ENCODE data around the gene CLSTN2.

DNA sequence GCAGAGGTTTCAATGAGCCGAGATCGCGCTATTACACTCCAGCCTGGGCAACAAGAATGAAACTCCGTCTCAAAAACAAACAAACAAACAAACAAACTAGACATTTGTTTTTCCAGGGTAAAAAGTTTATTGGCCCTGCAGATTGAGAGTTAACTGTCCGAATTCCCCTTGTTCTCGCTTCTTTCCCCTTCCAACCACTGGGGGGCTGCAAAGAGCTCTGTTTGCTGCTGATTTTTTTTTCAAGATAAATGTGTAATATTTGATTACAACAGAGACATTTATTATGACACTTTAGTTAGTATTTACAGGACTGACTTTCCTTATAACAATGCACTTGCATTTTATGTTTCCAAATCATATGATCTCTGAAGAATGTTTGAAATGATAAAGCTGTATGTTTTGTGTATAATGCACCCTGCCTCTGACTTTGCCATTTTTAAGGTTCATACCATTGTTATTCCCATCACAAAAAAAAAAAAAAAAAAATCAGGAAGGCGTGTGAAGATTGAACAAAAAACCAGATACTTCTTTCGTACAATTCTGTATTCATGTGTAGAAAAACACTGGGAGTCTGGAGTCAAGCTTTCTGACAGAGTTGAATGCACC is 2.8 kb downstream of the CLSTN2 start:
- TF ChIP-seq, protein P1, sequence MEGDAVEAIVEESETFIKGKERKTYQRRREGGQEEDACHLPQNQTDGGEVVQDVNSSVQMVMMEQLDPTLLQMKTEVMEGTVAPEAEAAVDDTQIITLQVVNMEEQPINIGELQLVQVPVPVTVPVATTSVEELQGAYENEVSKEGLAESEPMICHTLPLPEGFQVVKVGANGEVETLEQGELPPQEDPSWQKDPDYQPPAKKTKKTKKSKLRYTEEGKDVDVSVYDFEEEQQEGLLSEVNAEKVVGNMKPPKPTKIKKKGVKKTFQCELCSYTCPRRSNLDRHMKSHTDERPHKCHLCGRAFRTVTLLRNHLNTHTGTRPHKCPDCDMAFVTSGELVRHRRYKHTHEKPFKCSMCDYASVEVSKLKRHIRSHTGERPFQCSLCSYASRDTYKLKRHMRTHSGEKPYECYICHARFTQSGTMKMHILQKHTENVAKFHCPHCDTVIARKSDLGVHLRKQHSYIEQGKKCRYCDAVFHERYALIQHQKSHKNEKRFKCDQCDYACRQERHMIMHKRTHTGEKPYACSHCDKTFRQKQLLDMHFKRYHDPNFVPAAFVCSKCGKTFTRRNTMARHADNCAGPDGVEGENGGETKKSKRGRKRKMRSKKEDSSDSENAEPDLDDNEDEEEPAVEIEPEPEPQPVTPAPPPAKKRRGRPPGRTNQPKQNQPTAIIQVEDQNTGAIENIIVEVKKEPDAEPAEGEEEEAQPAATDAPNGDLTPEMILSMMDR (IDR thresholded peaks at IDR 0.05; ENCODE audit: control extremely low read depth in 1 of 3, insufficient read depth in 1 of 3, low read depth in 1 of 3, low read length in 3 of 3) = peak; percentile 34 to 76 (median 58)
- TF ChIP-seq FOSL1 (IDR thresholded peaks at IDR 0.05; ENCODE audit: insufficient read depth, low read depth, low read length) (no peak), CEBPB (IDR thresholded peaks at IDR 0.05; ENCODE audit: low read depth, low read length) (no peak), RAD21 (IDR thresholded peaks at IDR 0.05 in 1 of 2, conservative IDR thresholded peaks at IDR 0.05 in 1 of 2; ENCODE audit: low read depth in 2 of 2, low read length in 2 of 2) (peak; percentile 81 to 83)
- TF ChIP-seq, protein P2, sequence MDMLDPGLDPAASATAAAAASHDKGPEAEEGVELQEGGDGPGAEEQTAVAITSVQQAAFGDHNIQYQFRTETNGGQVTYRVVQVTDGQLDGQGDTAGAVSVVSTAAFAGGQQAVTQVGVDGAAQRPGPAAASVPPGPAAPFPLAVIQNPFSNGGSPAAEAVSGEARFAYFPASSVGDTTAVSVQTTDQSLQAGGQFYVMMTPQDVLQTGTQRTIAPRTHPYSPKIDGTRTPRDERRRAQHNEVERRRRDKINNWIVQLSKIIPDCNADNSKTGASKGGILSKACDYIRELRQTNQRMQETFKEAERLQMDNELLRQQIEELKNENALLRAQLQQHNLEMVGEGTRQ (IDR thresholded peaks at IDR 0.05; ENCODE audit: low read length) = no peak

Data from H1 (cell line).